Kidney (tissue), 14 donors: ENCODE data around the gene KBTBD6. TPM values are rescaled to one million over a fixed set of nuclear protein-coding genes. Genes with fewer than 3 reads are reported as not detected.
"Not testable (repeated sequence)": the region's sequence is repeated elsewhere in the genome, so short reads cannot be mapped to it uniquely, and the experiment has no call there.

Source experiments
- DNase-seq, 5 donors: peaks; one replicate each; pipeline ENCODE4 v3.0.0-alpha.2; 2013 to 2020
- FAIRE-seq: peaks from 2 replicates; lab custom pipeline; 2012; peaks lifted over from hg19 to GRCh38; lab: Jason Lieb, UNC
- H3K27ac ChIP-seq, 2 donors: one replicate each; pipeline ENCODE4 v1.7.0; 2013; ENCODE audit warnings: low read depth in 2 of 2, low read length in 2 of 2, inconsistent platforms in 1 of 2
- H3K27me3 ChIP-seq: one replicate; pipeline ENCODE4 v1.7.1; 2013; ENCODE audit warnings: low read length, inconsistent platforms; ENCODE audit not compliant: control insufficient read depth, insufficient read depth
- H3K36me3 ChIP-seq, 3 donors: one replicate each; pipeline versions ENCODE4 v1.7.0 to v1.7.1; 2013; ENCODE audit warnings: low read length in 3 of 3, control low read depth in 1 of 3, inconsistent platforms in 1 of 3; ENCODE audit not compliant: insufficient read depth in 3 of 3, control insufficient read depth in 2 of 3
- H3K4me1 ChIP-seq, 3 donors: one replicate each; pipeline versions ENCODE4 v1.7.0 to v1.7.1; 2013; ENCODE audit warnings: low read length in 3 of 3, inconsistent platforms in 1 of 3, low read depth in 1 of 3; ENCODE audit not compliant: control insufficient read depth in 2 of 3, insufficient read depth in 2 of 3
- H3K4me3 ChIP-seq, 3 donors: one replicate each; pipeline versions ENCODE4 v1.7.0 to v1.8.1; 2013; ENCODE audit warnings: low read length in 3 of 3, control low read depth in 1 of 3, inconsistent platforms in 1 of 3
- H3K9ac ChIP-seq, 3 donors: one replicate each; pipeline versions ENCODE4 v1.7.0 to v1.7.1; 2013; ENCODE audit warnings: low read length in 3 of 3, control low read depth in 1 of 3, inconsistent platforms in 1 of 3
- H3K9me3 ChIP-seq, 3 donors: one replicate each; pipeline versions ENCODE4 v1.7.0 to v1.7.1; 2013; ENCODE audit warnings: low read length in 3 of 3, control low read depth in 1 of 3, inconsistent platforms in 1 of 3; ENCODE audit not compliant: control insufficient read depth in 2 of 3, insufficient read depth in 1 of 3
- intact Hi-C: fragments of 100-400 bp; cut with DNase I; formaldehyde crosslinking; loops from one replicate; pipeline ENCODE4 v1.11.1; 2022
- microRNA-seq: library from miRNA; unstranded; fragments of <30 nt; microRNA quantifications from one replicate; pipeline ENCODE4 v1.2.0, GENCODE V29; 2020
- polyA plus RNA-seq: library from polyadenylated mRNA; stranded (reverse); fragments of 350-450 nt; fragmentation: Illumina TruSeq; extraction: RNeasy Lipid Tissue Mini Kit (QIAGEN cat#74804); gene quantifications from one replicate; pipeline ENCODE4 v1.2.3, GENCODE V29; 2014; ENCODE audit warnings: low read depth, low replicate concordance; ENCODE audit not compliant: insufficient read depth
- total RNA-seq: library from RNA; stranded (reverse); fragmentation: NEBNext Ultra II Directional; extraction: Animal tissue kit (Norgen Biotek cat#: 25700); gene quantifications from one replicate; pipeline ENCODE4 v1.2.1, GENCODE V29; 2021
- TF ChIP-seq, protein P1 (sequence below): IDR thresholded peaks from 3 replicates; pipeline ENCODE4 v1.5.1; 2012; ENCODE audit warnings: mild to moderate bottlenecking, moderate library complexity, borderline replicate concordance; ENCODE audit not compliant: insufficient read depth; ENCODE audit errors: extremely low read depth
- donor health status: control.
- donor health status: control.
- donor health status: control.
- donor health status: control.
- donor health status: control.
- donor health status: DM: yes; HTN: yes; CAD: no.
- donor health status: Normal renal cell carcinoma (clear cell type).

KBTBD6 gene
- total and polyA plus RNA-seq, 2 donors from 2014 or later = 4.7 to 9.3 TPM

GRCh38 chr13:41098761-41099160 is 33.8 kb downstream of the KBTBD6 start:
- H3K9me3 ChIP-seq = no peaks in the 10 kb centered on the region
- no peak for FAIRE-seq
- no peaks in the 10 kb centered on the region for H3K4me1 ChIP-seq
- H3K36me3 ChIP-seq = no peaks in the 10 kb centered on the region
- DNase-seq = no peak
- no peak overlapping the region for H3K27ac ChIP-seq
- TF ChIP-seq, protein P1, sequence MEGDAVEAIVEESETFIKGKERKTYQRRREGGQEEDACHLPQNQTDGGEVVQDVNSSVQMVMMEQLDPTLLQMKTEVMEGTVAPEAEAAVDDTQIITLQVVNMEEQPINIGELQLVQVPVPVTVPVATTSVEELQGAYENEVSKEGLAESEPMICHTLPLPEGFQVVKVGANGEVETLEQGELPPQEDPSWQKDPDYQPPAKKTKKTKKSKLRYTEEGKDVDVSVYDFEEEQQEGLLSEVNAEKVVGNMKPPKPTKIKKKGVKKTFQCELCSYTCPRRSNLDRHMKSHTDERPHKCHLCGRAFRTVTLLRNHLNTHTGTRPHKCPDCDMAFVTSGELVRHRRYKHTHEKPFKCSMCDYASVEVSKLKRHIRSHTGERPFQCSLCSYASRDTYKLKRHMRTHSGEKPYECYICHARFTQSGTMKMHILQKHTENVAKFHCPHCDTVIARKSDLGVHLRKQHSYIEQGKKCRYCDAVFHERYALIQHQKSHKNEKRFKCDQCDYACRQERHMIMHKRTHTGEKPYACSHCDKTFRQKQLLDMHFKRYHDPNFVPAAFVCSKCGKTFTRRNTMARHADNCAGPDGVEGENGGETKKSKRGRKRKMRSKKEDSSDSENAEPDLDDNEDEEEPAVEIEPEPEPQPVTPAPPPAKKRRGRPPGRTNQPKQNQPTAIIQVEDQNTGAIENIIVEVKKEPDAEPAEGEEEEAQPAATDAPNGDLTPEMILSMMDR = no peak
- H3K9ac ChIP-seq = no peak overlapping the region
- H3K27me3 ChIP-seq = no peaks in the 10 kb centered on the region
- no peak overlapping the region for H3K4me3 ChIP-seq
- intact Hi-C loops = no loop called here

DNA sequence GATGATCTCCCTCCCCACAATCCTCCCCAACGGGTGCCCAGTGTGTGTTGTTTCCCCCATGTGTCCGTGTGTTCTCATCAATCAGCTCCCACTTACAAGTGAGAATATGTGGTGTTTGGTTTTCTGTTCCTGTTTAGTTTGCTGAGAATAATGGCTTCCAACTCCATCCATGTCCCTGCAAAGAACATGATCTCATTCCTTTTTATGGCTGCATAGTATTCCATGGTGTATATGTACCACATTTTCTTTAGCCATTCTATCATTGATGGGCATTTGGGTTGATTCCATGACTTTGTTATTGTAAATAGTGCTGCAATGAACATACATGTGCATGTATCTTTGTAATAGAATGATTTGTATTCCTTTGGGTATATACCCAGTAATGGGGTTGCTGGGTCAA is 36.9 kb downstream of the KBTBD6 start:
- H3K36me3 ChIP-seq, H3K27me3 ChIP-seq, DNase-seq, H3K9me3 ChIP-seq, H3K27ac ChIP-seq, H3K4me1 ChIP-seq, H3K4me3 ChIP-seq, intact Hi-C loops, FAIRE-seq, H3K9ac ChIP-seq: not testable (repeated sequence)

GRCh38 chr13:41085961-41086585 is 46.5 kb downstream of the KBTBD6 start:
- H3K9me3 ChIP-seq = no peaks in the 10 kb centered on the region
- no peak overlapping the region for H3K9ac ChIP-seq
- H3K4me1 ChIP-seq = no peaks in the 10 kb centered on the region
- DNase-seq = no peak
- TF ChIP-seq, protein P1 = no peak
- H3K4me3 ChIP-seq = no peak overlapping the region
- intact Hi-C loops = no loop called here
- no peaks in the 10 kb centered on the region for H3K27me3 ChIP-seq
- peaks cover 0 to 13% (median 7%) of the 10 kb centered on the region in 3 donors for H3K36me3 ChIP-seq
- no peak overlapping the region for H3K27ac ChIP-seq
- FAIRE-seq = no peak

- Histone ChIP-seq H3K9me3 (no peaks in the 10 kb centered on the region), H3K4me1 (no peaks in the 10 kb centered on the region), H3K9ac (no peak overlapping the region), H3K36me3 (peaks cover 6 to 35% (median 13%) of the 10 kb centered on the region in 3 donors), H3K27ac (no peak overlapping the region), H3K27me3 (no peaks in the 10 kb centered on the region), H3K4me3 (no peak overlapping the region)
- FAIRE-seq = no peak
- DNase-seq = no peak
- TF ChIP-seq, protein P1 = no peak
- intact Hi-C loops = no loop called here
Observed at GRCh38 chr13:41079725-41080124, 52.9 kb downstream of the KBTBD6 start.

Small RNAs within 50 kb of the gene (microRNA-seq; reads per million reads assigned to microRNA genes)
- gene MIR3168 = not detected

Other genes starting within 250 kb of the KBTBD6 start
- 95.1 TPM for gene ELF1, start 113.5 kb downstream of the KBTBD6 start, total RNA-seq
- gene ELF1, start 113.5 kb downstream of the KBTBD6 start, polyA plus RNA-seq = 12.0 TPM
- 9.9 TPM for gene WBP4, start 71.3 kb downstream of the KBTBD6 start, total RNA-seq
- gene WBP4, start 71.3 kb downstream of the KBTBD6 start, polyA plus RNA-seq = 9.6 TPM
- gene KBTBD7, start 61.8 kb upstream of the KBTBD6 start, total RNA-seq = 8.4 TPM
- 4.3 TPM for gene KBTBD7, start 61.8 kb upstream of the KBTBD6 start, polyA plus RNA-seq
- gene MTRF1, start 130.8 kb upstream of the KBTBD6 start, total RNA-seq = 11.8 TPM
- 11.3 TPM for gene MTRF1, start 130.8 kb upstream of the KBTBD6 start, polyA plus RNA-seq
- 22.3 TPM for gene NAA16, start 178.5 kb upstream of the KBTBD6 start, total RNA-seq
- gene NAA16, start 178.5 kb upstream of the KBTBD6 start, polyA plus RNA-seq = 6.4 TPM